ENCODE data around the gene FYN. TPM values are rescaled to one million over a fixed set of nuclear protein-coding genes. Genes with fewer than 3 reads are reported as not detected.
"Not testable (repeated sequence)": the region's sequence is repeated elsewhere in the genome, so short reads cannot be mapped to it uniquely, and the experiment has no call there.

Gene FYN
- polyA plus RNA-seq (2013, experiment 1 of 2; ENCODE audit: insufficient read length) = 126 TPM
- polyA plus RNA-seq (2013, experiment 2 of 2; ENCODE audit: insufficient read length) = 93.8 TPM

- peak; percentile 96 for DNase-seq
These were observed at the start of gene FYN for GRCh38 chr6:111873178-111874024. TSS of gene FYN (minus strand) at chr6:111873452. CDS start at chr6:111720051, 153,401 bp downstream.

DNA sequence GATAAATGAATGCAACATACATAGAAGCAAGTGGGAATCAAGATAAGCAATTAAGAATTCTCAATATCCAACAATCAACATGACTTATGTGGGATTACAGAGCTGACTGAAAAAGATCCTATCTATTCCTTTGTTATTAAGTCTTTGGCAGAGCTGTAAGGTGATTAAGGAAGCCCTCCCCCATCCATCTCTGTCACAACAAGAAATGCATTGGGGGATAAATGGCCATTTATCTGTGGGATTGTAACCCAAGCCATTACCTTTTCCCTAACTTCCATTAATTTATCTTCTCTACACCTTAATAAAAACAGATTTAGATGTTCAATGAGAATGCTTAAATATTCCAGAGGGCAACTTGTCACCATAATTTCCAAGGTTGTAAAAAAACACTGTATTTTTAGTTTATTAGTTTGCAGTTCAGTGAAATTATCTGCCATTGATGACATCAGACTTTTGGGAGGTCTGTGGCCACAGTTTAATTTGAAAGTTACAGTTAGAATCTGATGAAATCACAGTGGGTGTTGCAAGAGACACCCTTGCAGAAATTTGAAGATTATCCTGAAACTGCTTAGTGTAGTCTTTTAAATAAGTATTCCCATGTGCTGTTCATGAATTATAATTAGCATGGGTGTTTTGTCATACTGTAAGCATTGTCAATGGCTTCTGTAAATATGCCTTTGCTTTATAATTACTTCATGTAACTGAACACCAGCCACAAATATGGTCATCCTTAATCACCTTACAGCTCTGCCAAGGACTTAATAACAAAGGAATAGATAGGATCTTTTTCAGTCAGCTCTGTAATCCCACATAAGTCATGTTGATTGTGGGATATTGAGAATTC lies 49.4 kb upstream of the FYN start:
- peak; percentile 73 for DNase-seq

DNA sequence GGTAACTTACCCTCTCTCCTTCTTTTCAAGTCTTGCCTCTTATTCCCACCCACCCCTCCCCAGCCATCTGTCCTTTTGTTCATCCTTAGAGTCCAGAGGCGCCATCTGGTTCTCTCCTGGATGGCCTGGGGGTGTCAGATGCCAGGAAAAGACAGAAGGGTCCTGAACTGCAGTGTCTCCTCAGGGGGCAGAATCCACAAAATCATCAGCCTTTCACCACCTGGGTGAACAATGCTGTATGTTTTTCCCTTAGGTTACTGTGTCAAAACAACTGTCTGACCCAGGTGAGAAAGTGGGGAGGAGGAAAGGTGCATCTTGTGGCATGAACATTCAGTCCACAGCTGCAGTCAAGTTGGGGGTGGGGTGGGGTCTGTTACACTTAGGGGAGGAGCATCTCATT lies 47.9 kb upstream of the FYN start:
- no peak for DNase-seq

DNA sequence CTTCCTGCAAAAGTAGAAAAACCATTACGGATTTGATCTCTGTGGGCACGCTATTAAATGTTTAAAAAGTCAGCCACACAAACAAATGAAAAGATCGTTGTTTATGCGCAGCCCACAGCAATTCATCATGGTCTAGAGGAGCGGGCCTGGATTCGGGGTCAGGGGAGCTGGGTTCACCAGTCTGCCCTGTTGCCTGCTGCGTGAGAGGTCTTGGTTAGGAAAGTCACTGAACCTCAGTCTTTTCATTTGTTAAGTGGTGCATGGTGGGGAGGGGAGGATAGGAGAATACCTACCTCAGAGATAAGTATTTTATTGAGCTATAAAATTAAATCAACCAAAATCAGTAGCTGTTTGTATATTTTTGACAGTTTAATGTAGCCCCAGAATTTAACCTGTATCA lies 47.3 kb upstream of the FYN start:
- no peak for DNase-seq

- peak; percentile 77 for DNase-seq
These were observed 45.6 kb upstream of the FYN start for GRCh38 chr6:111918825-111919224.

DNA sequence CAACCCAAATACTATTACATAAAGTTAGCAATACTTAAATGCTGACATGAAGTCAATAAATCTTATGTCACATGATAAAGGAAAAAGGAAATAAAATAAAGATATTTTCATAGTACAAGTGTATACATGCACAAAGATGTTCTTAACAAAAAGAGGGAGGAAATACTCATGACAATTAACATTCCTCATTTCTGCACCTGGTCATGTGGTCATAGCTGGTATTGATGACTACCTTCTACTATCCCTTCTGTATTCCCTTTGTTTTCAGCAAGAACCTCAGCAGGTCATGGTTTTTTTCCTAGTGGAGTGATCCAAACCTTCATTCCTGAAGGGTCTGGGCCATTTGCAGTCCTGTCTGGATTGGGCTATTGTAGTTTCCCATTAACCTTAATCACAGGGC lies 43.5 kb upstream of the FYN start:
- no peak for DNase-seq

GRCh38 chr6:111914617-111915016 lies 41.4 kb upstream of the FYN start:
- no peak for DNase-seq

DNA sequence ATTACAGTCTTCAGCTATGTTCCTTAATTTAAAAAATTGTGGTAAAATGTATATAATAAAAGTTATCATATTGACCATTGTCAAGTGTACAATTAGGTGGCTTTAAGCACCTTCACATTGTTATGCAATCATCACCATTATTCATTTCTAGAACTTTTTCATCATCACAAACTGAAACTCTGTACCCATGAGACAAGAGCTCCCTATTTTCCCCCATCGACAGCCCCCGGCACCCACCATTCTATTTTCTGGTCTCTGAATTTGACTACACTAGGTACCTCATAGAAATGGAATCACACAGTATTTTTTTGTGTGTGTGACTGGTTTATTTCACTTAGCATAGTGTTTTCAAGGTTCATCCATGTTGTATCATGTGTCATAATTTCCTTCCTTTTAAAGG lies 39.7 kb upstream of the FYN start:
- DNase-seq = no peak

- DNase-seq = no peak
These were observed 38.2 kb upstream of the FYN start for GRCh38 chr6:111911428-111911827.

DNA sequence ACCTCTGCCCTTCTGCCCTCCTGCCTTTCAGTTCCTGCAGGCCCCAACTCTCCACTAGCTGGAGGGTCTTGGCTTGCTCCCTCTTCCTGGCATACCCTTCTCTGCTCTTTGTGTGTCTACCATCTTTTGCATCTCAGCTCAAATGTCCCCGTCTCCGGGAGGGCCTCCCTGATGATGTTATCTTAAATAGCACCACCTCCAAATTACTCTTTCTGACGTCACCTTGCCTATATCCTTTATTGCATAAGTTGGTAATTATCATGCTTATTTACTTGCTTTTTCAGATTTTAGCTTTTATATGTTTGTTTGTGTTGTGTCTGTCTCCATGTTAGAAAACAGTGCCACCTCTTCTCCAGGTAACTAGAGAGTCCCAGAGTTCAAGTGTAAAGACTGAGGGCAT lies 36.0 kb upstream of the FYN start:
- DNase-seq = no peak

DNA sequence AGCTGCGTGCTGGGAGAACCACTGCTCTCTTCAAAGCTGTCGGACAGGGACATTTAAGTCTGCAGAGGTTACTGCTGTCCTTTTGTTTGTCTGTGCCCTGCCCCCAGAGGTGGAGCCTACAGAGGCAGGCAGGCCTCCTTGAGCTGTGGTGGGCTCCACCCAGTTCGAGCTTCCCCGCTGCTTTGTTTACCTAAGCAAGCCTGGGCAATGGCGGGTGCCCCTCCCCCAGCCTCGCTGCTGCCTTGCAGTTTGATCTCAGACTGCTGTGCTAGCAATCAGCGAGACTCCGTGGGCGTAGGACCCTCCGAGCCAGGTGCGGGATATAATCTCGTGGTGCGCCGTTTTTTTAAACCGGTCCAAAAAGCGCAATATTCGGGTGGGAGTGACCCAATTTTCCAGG lies 35.1 kb upstream of the FYN start:
- not testable (repeated sequence) for DNase-seq

- DNase-seq = no peak
These were observed 27.5 kb upstream of the FYN start for GRCh38 chr6:111900735-111901134.

DNA sequence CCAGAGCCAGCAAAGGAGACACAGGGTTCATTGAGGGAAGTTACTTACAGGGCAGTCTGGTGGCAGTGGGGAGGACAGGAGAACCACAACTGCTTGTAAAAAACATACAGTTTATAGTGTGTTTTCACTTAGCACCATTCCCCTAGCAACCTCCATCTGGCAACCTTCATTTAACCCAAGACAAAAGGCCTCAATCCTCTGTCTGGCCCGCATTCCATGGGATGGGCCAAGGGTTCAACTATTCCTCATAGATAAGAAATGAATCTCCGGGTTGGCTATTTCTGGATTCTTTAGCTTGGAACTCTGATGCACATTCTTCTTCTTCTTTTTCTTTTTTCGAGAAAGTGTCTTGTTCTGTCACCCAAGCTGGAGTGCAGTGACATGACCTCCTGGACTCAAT lies 26.3 kb upstream of the FYN start:
- DNase-seq = peak; percentile 46

DNA sequence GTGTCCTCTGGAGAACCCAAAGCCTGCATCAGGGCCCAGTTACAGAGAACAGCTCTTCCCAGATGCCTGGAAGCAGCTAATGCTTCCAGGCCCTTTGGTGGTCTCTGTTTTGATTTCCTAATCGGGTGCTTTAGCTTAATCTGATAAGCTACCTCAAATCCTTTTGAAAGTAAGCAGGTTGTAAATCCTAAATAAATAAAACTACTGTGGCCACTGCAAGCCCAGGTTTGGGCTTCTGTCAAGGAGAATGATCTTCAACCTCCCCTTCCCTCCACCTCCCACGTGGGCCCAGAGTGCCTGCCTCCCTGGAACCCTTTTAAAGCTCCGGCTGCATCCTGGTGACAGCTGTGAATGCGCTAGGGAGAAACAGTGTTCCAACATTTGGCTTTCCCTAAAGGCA lies 25.2 kb upstream of the FYN start:
- no peak for DNase-seq

DNA sequence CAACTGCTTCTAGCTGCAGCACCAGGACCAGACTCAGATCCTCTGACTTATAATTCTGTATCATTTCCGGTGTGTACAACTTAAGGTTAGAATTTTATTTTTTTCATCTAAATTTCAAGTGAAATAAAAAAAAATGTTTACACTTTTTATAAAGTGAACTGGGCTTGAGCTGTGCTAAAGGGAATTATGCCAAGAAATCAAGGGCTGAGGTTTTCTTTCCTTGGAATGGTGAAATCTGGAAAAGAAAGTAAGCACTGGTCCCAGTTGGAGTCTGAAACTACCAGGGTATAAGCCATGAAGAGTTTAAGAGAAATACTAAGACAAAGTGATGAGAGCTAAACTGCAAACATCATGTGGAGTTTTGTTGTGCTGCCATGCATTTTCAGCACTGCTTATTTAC lies 21.7 kb upstream of the FYN start:
- DNase-seq = no peak

DNA sequence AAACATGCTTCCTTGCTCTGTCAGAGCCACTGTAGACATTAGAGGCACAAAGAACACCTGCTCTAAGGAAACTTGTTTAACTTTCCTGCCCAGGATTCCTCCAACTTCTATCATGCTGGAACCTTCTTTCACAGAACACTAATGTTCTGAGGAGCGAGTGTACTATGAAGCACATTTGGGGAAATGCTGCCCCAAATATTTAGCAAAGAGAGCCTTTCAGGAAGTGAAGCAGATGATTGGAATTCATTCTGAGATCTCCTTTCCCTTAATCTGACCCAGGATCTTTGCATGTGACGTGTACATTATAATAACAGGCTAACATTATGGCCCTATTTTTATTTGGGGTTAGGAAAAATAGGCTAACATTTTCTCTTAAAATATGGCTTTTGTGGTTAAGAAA lies 21.0 kb upstream of the FYN start:
- peak; percentile 80 for DNase-seq

- DNase-seq = no peak
These were observed 19.2 kb upstream of the FYN start for GRCh38 chr6:111892431-111892830.

DNA sequence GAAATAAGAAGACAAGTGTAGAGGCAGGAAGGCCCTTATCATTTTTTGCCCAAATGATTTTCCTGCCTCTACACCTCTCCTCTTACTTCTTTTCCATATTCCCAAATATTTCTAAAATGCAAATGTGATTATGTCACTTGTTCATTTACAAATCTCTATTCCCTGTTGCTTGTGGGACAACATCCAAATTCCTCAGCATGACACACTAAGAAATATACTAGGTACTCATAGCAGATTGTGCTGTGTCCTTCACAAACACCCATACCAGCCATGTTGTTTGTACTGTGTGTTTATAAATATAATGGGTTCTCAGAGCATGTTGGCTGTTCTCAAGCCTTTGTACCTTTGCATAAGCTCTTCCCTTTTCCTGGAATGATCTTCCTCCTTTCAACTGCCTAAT lies 17.7 kb upstream of the FYN start:
- DNase-seq = peak; percentile 40

DNA sequence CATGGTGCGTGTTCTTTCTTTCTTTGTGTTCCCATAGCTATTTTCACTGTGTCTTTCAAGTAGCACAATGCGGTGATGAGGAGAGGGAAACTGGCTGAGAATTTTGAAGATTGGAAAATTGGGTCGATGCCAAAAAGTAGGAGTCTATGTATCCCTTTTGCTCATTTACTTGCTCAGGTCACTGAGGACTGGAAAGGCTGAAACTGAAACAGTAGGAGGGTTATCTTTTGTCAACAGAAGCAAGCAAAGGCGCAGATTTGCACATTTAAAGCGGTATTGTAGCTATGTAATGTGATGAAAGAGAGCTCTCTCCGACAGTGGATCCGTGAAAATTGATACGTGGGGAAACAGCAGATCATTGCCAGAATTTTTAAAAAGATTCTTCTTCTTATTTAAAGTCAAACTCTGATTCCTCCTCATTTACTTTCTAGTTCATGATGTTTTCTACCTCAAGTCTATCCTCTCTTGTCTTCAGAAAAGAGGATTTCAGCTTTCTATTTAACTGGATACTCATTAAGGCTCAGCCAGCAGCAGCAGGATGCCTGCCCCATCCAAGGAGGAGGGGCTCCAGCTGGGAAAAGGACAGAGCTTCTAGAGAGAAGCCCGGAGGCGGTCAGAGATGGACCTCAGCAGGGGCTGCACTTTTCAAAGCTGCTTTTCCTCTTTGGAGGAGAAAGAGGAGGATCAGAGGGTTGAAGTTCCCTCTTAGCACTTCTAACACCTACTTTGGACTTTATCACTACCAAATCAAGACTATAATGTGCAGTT lies 15.9 kb upstream of the FYN start:
- DNase-seq = peak; percentile 45

GRCh38 chr6:111886793-111887192 lies 13.5 kb upstream of the FYN start:
- not testable (repeated sequence) for DNase-seq

- no peak for DNase-seq
These were observed 12.2 kb upstream of the FYN start for GRCh38 chr6:111885373-111886027.

GRCh38 chr6:111884068-111884467 lies 10.8 kb upstream of the FYN start:
- DNase-seq = no peak

Data from fibroblast of skin of back (primary cell).